Measurements from ENCODE around the gene PRDM16.

DNA sequence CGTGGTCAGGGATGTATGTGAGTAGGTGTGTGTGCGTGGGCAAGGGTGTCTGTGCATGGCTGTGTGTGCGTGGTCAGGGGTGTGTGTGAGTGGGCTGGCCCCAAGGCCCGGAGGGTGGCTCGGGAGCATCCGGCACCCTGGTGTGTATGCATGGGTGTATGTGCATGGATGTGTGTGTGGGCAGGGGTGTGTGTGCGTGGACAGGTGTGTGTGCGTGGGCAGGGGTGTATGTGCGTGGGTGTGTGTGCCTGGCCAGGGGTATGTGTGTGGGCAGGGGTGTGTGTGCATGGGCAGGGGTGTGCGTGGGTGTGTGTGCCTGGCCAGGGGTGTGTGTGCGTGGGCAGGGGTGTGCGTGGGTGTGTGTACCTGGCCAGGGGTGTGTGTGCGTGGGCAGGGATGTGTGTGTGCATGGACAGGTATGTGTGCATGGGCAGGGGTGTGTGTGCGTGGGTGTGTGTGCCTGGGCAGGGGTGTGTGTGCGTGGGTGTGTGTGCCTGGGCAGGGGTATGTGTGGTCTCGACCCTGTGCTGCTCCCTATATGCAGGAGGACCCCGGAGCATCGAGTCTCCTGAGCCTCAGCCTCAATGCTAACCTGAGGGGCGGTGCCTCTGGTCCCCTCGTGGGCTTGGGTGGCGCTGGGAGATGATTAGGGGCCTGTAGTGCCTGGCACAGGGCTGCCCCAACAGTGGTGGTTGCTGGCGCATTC, 401.8 kb downstream of the PRDM16 start:
- TF ChIP-seq EZH2 (IDR thresholded peaks at IDR 0.05; ENCODE audit: insufficient read depth, low read length), result no peak
- TF ChIP-seq, protein P1, sequence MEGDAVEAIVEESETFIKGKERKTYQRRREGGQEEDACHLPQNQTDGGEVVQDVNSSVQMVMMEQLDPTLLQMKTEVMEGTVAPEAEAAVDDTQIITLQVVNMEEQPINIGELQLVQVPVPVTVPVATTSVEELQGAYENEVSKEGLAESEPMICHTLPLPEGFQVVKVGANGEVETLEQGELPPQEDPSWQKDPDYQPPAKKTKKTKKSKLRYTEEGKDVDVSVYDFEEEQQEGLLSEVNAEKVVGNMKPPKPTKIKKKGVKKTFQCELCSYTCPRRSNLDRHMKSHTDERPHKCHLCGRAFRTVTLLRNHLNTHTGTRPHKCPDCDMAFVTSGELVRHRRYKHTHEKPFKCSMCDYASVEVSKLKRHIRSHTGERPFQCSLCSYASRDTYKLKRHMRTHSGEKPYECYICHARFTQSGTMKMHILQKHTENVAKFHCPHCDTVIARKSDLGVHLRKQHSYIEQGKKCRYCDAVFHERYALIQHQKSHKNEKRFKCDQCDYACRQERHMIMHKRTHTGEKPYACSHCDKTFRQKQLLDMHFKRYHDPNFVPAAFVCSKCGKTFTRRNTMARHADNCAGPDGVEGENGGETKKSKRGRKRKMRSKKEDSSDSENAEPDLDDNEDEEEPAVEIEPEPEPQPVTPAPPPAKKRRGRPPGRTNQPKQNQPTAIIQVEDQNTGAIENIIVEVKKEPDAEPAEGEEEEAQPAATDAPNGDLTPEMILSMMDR (IDR thresholded peaks at IDR 0.05; ENCODE audit: insufficient read depth, low read depth, low read length), result no peak

Data from astrocyte (in vitro differentiated cells and primary cell).